Neural crest cell (in vitro differentiated cells): ENCODE data around the gene HCFC1R1. TPM values are rescaled to one million over a fixed set of nuclear protein-coding genes. Genes with fewer than 3 reads are reported as not detected.

Experiments used
- DNase-seq: peaks from one replicate; pipeline ENCODE4 v3.0.0; 2021; ENCODE audit warnings: low read depth, mixed read lengths, low spot score
- H3K27ac Mint-ChIP-seq: one replicate; pipeline ENCODE4 v1.8.0; 2021; ENCODE audit warnings: mild to moderate bottlenecking, mixed read lengths; ENCODE audit not compliant: unreplicated experiment
- H3K27me3 Mint-ChIP-seq: 2 replicates; pipeline ENCODE4 v1.8.0; 2021; ENCODE audit warnings: low read depth, mild to moderate bottlenecking, mixed read lengths
- H3K36me3 Mint-ChIP-seq: 2 replicates; pipeline ENCODE4 v1.8.0; 2021; ENCODE audit warnings: low read depth, mild to moderate bottlenecking, mixed read lengths
- H3K4me1 Mint-ChIP-seq: 2 replicates; pipeline ENCODE4 v1.8.0; 2021; ENCODE audit warnings: mixed read lengths
- H3K4me3 Mint-ChIP-seq: one replicate; pipeline ENCODE4 v1.8.0; 2021; ENCODE audit warnings: mild to moderate bottlenecking, mixed read lengths
- H3K9me3 Mint-ChIP-seq: 2 replicates; pipeline ENCODE4 v1.8.0; 2021; ENCODE audit warnings: mixed read lengths
- CTCF ChIP-seq: fragments of 200-600 bp; sonication (generic); conservative IDR thresholded peaks from 2 replicates; pipeline ENCODE4 v1.5.0; 2021; ENCODE audit warnings: antibody characterized with exemption, mild to moderate bottlenecking
- total RNA-seq: library from RNA; stranded (reverse); gene quantifications from 2 replicates; pipeline ENCODE4 v1.2.1, GENCODE V29; 2021

Gene HCFC1R1
- total RNA-seq, 1 donor from 2014 or later = 23.7 TPM

GRCh38 chr16:2987286-2987685, 36.5 kb downstream of the HCFC1R1 start:
- Mint-ChIP-seq H3K27me3 (peaks cover 7% of the 10 kb centered on the region), H3K4me1 (no peaks in the 10 kb centered on the region), H3K27ac (no peak overlapping the region), H3K36me3 (no peaks in the 10 kb centered on the region), H3K4me3 (no peak overlapping the region), H3K9me3 (no peaks in the 10 kb centered on the region)
- no peak for DNase-seq
- TF ChIP-seq CTCF = no peak

GRCh38 chr16:2986623-2987188, 37.0 kb downstream of the HCFC1R1 start:
- no peak for TF ChIP-seq CTCF
- H3K27ac Mint-ChIP-seq = no peak overlapping the region
- no peaks in the 10 kb centered on the region for H3K36me3 Mint-ChIP-seq
- H3K27me3 Mint-ChIP-seq = peaks cover 9% of the 10 kb centered on the region
- peaks cover 2% of the 10 kb centered on the region for H3K4me1 Mint-ChIP-seq
- no peak for DNase-seq
- H3K4me3 Mint-ChIP-seq = no peak overlapping the region
- H3K9me3 Mint-ChIP-seq = no peaks in the 10 kb centered on the region

- Mint-ChIP-seq H3K4me3 (no peak overlapping the region), H3K4me1 (peaks cover 10% of the 10 kb centered on the region), H3K36me3 (no peaks in the 10 kb centered on the region), H3K27me3 (peaks cover 15% of the 10 kb centered on the region), H3K9me3 (no peaks in the 10 kb centered on the region), H3K27ac (no peak overlapping the region)
- no peak for DNase-seq
- no peak for TF ChIP-seq CTCF
Measured at GRCh38 chr16:2985893-2986355, 37.8 kb downstream of the HCFC1R1 start.

- no peak for TF ChIP-seq CTCF
- H3K36me3 Mint-ChIP-seq = no peaks in the 10 kb centered on the region
- no peak for DNase-seq
- H3K27ac Mint-ChIP-seq = no peak overlapping the region
- H3K4me1 Mint-ChIP-seq = peaks cover 13% of the 10 kb centered on the region
- H3K27me3 Mint-ChIP-seq = peaks cover 15% of the 10 kb centered on the region
- no peak overlapping the region for H3K4me3 Mint-ChIP-seq
- no peaks in the 10 kb centered on the region for H3K9me3 Mint-ChIP-seq
Measured at GRCh38 chr16:2985462-2985861, 38.3 kb downstream of the HCFC1R1 start.

- peak overlapping the region; percentile 72 for H3K4me3 Mint-ChIP-seq
- H3K4me1 Mint-ChIP-seq = peaks cover 13% of the 10 kb centered on the region
- H3K9me3 Mint-ChIP-seq = no peaks in the 10 kb centered on the region
- peak; percentile 80 for DNase-seq
- H3K36me3 Mint-ChIP-seq = no peaks in the 10 kb centered on the region
- peak overlapping the region; percentile 71 for H3K27ac Mint-ChIP-seq
- TF ChIP-seq CTCF = peak; percentile 92
- H3K27me3 Mint-ChIP-seq = peaks cover 15% of the 10 kb centered on the region
Measured at GRCh38 chr16:2983706-2984136, 40.0 kb downstream of the HCFC1R1 start.
